HL-60 (cell line): Measurements from ENCODE around the gene KLF16.

Experiments
- DNase-seq, 2 experiments: peaks; one replicate each; pipeline ENCODE4 v3.0.0-alpha.2; 2010 to 2020; ENCODE audit warnings: low read depth in 1 of 2, low spot score in 1 of 2
- H3K27ac ChIP-seq: fragments of 250-450 bp; sonication (Bioruptor Pico); replicated peaks from 2 replicates; pipeline ENCODE4 v1.5.1; 2020; ENCODE audit warnings: mild to moderate bottlenecking, moderate library complexity
- H3K27me3 ChIP-seq: fragments of 250-450 bp; sonication (Bioruptor Pico); 2 replicates; pipeline ENCODE4 v1.5.1; 2021; ENCODE audit warnings: mild to moderate bottlenecking, moderate library complexity; ENCODE audit not compliant: insufficient read depth, poor library complexity, severe bottlenecking
- H3K4me3 ChIP-seq: replicated peaks from 2 replicates; pipeline ENCODE4 v1.5.1; 2011; ENCODE audit warnings: mild to moderate bottlenecking, control low read depth, low read length; ENCODE audit not compliant: insufficient read depth
- CTCF ChIP-seq: IDR thresholded peaks from one replicate; pipeline ENCODE4 v1.5.1; 2011; ENCODE audit warnings: low read length, control low read depth, inconsistent platforms; ENCODE audit not compliant: insufficient read depth
- GABPA ChIP-seq: IDR thresholded peaks from 2 replicates; pipeline ENCODE4 v1.6.1; 2012; ENCODE audit warnings: low read depth
- POLR2AphosphoS5 ChIP-seq: IDR thresholded peaks from 2 replicates; pipeline ENCODE4 v1.6.1; 2012; ENCODE audit warnings: low read depth
- REST ChIP-seq: IDR thresholded peaks from 2 replicates; pipeline ENCODE4 v1.6.1; 2012; ENCODE audit warnings: low read depth; ENCODE audit not compliant: insufficient replicate concordance
- SPI1 ChIP-seq: IDR thresholded peaks from 2 replicates; pipeline ENCODE4 v1.6.1; 2012; ENCODE audit warnings: low read depth, mild to moderate bottlenecking, borderline replicate concordance

KLF16 gene

GRCh38 chr19:1901940-1902404 is 38.6 kb upstream of the KLF16 start:
- Histone ChIP-seq H3K27me3 (no peaks in the 10 kb centered on the region), H3K27ac (peak overlapping the region; percentile 75), H3K4me3 (no peak overlapping the region)
- TF ChIP-seq POLR2AphosphoS5 (peak; percentile 41; the same call in 1 of the 2 replicates), SPI1 (peak; percentile 70), GABPA (no peak)
- DNase-seq, result peak; percentile 78 to 89

GRCh38 chr19:1896508-1896907 is 33.1 kb upstream of the KLF16 start:
- Histone ChIP-seq H3K27me3 (no peaks in the 10 kb centered on the region), H3K4me3 (no peak overlapping the region), H3K27ac (peak overlapping the region; percentile 76)
- TF ChIP-seq SPI1 (no peak), POLR2AphosphoS5 (no peak), REST (no peak), CTCF (no peak), GABPA (no peak)
- DNase-seq, result peak in 1 of 2 experiments; percentile 33

- DNase-seq, result no peak
- H3K27ac ChIP-seq, result no peak overlapping the region
- H3K27me3 ChIP-seq, result no peaks in the 10 kb centered on the region
- no peak overlapping the region for H3K4me3 ChIP-seq
- TF ChIP-seq SPI1, result no peak
- TF ChIP-seq CTCF, result no peak
- no peak for TF ChIP-seq POLR2AphosphoS5
- no peak for TF ChIP-seq GABPA
Observed at GRCh38 chr19:1893791-1894190, 30.4 kb upstream of the KLF16 start.

GRCh38 chr19:1889907-1890306 is 26.5 kb upstream of the KLF16 start:
- no peak for DNase-seq
- no peaks in the 10 kb centered on the region for H3K27me3 ChIP-seq
- H3K4me3 ChIP-seq, result no peak overlapping the region
- no peak overlapping the region for H3K27ac ChIP-seq
- TF ChIP-seq REST, result no peak
- TF ChIP-seq SPI1, result no peak
- TF ChIP-seq GABPA, result no peak
- no peak for TF ChIP-seq CTCF
- TF ChIP-seq POLR2AphosphoS5, result no peak
